Kidney glomerular epithelial cell (primary cell): ENCODE results near the gene RYR3.
"Not testable (repeated sequence)": the region's sequence is repeated elsewhere in the genome, so short reads cannot be mapped to it uniquely, and the experiment has no call there.

ENCODE experiments used
- DNase-seq: peaks from one replicate; lab custom pipeline; 2025; lab: John Stamatoyannopoulos, UW

The RYR3 gene

DNA sequence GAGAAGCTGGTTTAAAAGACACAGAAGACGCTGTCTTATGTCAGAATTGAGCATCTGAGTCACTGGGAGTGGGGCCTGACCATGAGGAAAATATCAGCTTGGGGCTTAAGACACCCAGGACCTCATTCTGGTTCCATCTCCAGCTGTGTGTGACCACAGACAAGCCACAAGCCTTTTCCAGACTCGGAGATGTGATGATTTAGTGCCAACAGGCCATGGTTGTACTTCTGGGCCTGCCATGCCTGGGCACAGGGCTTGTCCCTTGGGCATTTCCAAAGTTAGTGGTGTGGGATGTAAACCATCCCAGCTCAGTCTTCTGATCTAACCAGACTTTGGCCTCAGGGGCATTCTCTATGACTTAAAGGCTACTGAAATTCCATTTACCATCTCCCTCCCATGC, 269.8 kb downstream of the RYR3 start:
- DNase-seq, result no peak

DNA sequence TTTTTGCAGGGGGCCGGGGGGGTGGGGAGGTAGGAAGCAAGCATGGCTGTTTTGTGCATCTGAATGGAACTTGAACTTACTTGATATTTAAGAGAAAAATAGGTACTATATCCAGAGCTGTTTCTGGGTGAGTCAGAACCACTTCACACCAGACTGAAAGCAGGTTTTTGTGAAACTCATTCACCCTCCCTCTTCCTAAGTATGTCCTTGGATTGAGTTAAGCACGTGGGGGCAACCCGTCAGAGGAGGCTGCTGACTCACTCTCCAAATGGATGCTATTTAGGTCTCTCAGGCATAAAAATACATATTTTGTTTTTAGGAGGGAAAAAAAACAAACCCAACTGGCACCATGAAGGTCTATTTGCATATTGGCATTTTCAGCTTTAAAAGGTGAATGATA, 270.3 kb downstream of the RYR3 start:
- peak; percentile 24 for DNase-seq

DNA sequence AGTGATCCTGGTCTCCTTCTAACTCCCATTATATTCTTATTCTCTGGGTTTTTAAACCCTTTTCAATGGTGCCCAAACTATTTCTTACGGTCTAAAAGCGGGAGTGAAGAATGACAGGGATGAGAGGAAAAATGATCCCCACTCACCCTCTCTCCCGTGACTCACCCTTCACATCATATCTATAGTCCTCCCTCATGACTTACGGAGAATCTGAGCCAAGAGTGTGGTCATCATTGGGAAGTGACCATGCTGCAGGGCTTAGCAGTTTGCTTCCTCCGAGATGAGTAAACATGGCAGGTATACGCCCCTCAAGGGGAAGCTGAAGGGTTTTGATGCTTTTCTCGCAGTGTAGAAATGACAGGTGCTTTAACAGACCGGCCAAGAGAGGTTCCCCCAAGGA, 274.0 kb downstream of the RYR3 start:
- DNase-seq, result peak; percentile 46

DNA sequence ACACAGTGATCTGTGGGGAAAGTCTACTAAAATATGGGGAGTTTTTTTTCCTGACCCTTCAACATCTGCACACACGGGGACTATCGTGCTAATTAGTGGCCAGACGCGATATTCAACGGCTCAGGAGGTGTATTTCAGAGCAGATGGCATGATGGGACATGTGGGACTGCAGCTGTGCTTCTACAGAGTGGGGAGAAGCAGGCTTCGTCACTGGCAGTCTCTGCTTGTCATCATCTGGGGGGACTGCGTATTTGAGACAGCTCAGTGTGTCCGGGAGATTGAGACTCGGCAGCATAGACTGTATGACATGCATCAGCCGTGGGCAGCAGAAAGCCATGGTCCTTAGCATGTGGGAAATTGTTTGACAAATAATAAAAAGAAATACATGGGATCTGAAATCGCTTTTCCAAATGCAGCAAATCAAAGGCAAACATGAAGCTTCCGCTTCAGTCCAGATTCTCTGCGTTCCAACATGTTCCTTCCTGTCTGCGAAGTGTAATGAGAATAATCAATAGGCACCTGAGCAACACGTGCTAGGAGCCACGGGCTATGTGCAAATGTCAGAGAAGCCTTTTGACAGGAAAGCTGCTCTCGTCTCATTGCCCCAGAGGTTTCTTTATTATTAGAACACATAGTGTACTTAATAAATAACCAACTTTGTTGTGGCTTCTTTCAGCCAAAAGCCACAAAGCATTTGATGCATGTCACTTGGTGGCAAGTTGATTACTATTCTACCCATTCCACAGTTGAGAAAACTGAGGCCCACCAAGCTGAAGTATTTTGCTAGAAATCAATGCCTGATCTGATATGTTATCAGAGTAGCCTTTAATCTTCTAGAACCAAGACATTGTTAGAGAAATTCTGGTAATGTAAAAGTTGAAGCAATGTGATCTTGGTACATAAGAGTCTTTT, 276.3 kb downstream of the RYR3 start:
- DNase-seq, result no peak

DNA sequence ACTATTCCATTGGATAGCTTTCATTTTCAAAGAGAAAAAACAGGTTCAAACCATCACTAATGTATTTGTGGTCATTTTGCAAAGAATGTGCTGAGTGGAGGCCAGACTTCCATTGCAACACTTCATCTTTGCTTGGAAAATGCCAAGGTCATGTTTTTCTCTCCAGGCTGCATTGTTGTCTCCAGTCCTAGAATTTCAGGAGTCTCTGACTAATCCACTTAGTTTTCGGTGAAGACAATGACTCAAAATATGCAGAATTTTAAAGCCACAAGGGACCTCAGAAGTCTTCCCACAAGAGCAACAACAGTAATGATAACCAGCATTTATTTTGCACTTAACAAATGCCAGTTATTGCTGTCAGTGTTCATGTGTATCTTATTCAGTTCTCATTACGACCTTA, 277.0 kb downstream of the RYR3 start:
- no peak for DNase-seq

DNA sequence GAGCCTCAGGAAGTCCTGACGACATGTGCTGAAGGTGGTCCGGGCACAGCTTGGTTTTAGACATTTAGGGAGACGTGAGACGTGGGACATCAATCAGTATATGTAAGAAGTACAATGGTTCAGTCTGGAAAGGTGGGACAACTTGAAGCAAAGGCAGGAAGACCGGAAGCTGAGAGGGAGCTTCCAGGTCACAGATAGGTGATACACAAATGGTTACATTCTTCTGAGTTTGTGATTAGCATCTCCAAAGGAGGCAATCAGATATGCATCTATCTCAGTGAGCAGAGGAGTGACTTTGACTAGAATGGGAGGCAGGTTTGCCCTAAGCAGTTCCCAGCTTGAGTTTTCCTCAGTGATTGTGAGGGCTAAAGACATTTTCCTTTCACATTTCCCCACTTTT, 282.1 kb downstream of the RYR3 start:
- no peak for DNase-seq

DNA sequence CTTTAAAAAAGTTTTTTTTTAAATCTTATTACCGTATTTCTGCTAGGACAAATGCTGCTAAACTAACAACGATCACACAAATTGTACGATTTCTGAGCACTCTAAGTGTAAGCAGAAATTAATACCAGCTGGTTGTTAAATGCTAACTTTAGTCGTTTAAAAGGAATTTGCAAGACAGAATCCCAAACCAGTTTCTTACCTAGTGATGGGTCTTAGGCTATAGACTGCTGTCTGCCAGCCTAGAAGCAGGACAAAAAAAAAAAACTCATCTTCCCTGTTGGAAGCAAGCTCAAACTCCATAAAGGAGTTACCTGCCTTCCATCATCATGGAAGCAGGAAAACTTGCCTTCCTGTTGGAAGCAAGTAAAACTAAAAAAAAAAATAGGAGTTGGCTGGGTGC, 287.6 kb downstream of the RYR3 start:
- DNase-seq, result not testable (repeated sequence)

DNA sequence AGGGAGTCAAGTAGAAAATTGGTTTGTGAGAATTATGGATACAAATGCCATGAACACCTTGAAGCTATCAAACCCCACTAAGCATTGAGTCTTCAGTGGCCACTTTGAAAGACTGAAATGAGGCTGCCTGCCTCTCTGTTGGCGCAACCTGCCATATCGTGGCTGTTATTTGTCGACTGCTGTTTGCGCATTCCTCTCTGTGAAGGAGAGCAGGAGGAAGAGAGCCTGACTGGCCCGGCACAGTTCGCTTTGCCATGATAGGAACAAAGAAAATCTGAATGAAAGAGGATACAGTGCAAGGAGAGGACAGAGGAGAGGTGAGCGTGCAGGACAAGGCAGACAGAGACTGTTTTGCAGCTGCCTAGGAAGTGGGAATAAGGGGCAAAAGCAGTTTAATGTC, 289.4 kb downstream of the RYR3 start:
- no peak for DNase-seq

DNA sequence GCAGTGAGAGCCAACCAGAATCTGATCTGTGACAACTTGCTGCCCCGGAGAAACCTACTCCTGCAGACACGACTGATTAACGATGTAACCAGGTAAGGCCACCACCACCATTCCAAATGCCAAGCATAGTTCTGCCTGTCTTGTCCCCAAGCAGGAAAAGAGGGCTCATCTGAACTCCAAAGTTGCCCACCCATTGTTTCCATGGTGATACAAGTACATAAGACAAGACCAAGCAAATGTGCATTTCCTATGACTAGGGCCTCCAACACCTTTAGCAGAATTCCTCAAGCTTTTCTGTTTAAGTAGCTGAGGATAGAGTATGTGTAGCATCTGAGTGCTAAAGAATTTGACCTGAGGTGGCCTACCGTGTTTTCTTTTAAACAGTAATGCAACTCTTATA, 290.7 kb downstream of the RYR3 start:
- no peak for DNase-seq

DNA sequence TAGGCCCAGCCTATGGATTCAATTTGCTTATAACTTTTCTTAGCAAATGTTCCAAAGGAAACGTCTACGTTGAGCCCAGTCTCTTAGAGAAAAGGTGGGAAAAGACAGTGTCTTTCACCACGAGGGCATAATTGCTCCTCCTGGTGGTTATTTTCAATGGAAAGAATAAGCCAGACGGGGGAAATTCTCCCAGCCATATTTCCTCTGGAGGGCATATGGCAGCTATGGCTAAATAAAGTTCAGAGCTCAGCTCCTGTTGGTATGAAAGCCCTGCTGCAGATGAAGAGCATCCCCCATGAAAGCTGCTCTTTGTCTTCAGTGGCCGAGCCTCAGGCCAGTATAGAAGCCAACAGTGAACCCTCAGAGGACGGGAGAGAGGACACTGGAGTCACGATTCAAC, 297.9 kb downstream of the RYR3 start:
- DNase-seq, result no peak

DNA sequence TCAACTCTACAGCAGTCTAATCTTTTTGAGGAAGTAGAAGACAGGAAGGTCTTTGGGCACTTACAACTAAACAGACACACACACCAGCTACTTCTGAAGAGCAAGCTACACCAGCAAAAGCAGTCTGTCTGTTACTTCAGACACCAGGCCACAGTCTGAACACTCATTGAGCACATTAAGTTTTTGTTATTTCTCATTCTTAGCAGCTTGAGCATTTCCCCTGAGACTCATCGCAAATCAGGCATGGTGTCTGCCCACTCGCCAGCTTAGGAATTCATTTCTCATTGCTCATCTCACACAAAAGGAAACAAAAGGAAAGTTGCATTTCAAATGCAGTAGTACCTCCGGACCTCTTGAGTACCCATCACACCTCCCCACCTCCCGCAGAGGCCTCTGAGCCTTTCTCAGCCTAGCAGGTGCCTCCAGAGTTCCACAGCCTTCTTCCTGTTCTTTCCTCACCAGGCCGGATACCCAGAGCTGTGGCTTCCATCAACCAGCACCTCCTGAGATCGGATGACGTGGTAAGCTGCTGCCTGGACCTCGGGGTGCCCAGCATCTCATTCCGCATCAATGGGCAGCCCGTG, 302.0 kb downstream of the RYR3 start:
- peak; percentile 86 for DNase-seq

DNA sequence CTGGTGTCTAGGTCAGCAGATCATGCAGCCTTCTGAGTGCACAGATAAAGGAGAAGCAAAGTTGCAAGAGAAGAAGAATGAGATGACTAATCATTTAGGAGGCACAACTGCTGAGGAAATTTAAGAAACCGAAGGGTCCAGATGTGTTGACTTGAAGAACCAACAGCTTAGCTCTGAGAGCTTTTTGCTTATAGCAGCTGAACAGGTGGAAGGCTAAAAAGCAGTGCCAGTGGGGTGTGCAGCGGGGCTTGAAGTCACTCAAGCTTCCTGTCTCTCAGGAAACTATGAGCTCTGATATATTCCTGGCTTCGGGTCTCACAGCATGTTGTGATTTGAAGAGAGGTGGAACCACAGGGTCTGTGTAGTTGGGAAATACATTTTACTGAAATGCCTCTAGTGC, 305.7 kb downstream of the RYR3 start:
- no peak for DNase-seq

DNA sequence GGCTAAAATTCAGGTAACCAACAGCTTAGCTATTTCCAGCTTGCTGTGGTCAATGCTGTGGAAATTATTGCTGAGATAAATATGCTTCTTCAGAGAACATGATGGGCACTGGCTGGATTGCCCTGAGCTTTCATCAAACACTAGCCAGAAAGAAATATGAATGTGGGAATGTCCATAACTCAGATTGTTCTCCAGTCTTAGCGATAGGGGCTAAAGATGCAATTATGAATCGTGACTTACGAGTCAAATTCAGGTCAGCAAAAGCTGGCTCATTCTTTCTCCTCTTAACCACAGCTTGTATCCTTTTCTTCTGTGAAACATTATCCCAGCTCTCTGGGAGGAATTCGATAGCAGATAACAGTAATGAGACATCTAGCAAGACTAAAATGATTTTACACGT, 307.6 kb downstream of the RYR3 start:
- DNase-seq, result peak; percentile 9

DNA sequence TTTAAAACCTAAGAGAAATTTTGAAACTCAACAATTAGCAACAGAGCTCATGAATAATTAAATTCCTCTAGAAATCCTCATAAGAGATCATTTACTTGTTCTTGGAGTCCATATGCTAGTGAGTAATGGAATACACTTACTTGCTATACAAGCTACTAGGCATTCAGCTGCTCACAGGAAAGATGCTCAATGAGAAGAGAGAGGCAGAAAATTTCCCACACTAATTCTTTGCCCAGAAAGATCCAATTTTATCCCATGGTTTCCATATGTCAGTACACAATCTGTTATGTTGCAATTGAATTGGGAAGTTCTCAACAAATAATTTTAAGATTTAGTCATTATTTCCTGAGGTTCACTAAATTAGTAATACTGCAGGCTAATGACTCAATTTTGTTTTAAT, 310.4 kb downstream of the RYR3 start:
- no peak for DNase-seq

DNA sequence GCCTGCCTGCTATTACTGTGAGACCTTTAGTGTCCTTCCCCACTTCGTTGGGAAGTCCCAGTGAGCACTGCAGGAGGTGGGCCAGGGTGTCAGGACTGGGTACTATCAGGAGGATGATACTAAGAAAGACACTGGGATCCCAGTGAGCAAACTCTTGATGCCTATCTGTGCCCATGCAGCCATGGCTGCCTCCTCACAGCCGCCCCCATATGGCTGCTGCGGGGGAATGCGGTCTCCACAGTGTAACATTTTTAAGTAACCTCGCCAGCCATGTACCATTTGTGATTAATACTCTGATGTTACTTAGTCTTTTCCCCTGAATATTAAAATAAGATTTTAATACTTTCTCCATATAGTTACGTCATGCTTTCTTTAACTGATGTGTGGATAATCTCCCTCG, 312.2 kb downstream of the RYR3 start:
- DNase-seq, result no peak

DNA sequence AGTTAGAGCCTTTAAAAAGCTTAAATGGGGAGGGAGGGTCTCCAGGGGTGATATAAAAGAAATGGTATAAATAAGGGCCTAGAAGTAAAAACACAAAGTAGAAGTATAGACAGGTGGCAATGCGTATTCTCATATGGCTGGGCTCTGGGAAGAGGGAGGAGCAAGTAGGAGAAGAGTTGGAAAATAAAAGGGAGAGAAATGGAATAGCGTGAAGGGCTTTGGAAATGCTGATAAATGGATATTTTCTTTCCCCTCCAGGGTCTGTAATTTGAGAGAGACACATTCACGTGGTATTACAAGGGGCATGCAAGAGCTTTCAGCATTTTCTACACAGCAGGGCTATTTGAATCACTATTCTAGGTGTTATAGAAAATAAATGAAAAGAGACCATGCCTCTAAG, 313.7 kb downstream of the RYR3 start:
- no peak for DNase-seq

DNA sequence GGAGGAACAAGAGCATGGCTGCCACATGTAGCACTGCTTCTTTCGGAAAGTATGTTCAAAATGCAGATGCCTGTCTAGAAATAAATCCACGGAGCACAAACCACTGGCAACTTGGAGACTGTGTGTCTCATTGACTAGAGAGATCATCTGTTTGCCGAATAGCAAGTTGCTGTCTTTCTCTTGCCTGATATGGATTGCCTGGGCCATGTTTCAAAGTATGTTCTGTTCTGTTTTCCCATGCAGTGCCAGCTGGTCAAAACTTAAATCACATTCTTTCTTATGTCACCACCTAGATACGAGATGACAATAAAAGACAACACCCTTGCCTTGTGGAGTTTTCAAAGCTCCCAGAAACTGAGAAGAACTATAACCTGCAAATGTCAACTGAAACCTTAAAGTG, 318.9 kb downstream of the RYR3 start:
- no peak for DNase-seq

DNA sequence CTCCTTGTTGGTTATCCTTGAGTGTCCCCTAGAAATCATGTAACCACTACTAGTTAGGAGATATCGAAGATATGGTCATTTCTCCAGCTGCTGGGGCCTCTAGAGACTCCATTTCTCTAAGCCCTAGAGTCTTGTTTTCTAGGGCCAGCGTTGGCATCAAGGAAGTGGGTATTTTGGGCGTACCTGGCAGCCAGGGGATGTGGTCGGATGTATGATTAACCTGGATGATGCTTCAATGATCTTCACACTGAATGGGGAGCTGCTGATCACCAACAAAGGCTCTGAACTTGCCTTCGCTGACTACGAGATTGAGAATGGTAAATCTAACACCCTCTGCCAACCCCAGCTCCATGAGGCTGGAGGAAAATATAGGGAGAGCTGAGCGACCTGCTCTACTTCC, 325.5 kb downstream of the RYR3 start:
- DNase-seq, result no peak

DNA sequence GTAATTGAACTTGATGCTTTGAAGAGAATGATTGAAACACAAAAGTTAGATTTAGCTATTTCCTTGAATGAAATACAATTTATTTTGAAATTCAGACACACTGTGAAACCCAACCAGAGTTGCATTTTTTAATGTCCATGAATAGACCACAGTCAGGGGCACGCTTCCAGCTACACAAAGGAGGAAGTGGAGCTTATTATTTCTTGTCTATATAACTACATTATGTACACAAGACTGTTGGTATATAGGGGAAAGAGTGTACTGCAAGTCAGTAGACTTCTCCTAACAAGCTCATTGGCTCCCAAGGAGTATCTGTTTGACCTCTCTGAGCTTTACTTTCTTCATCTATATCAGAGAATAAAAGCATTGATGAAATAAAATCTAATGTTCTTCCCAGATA, 326.2 kb downstream of the RYR3 start:
- no peak for DNase-seq

DNA sequence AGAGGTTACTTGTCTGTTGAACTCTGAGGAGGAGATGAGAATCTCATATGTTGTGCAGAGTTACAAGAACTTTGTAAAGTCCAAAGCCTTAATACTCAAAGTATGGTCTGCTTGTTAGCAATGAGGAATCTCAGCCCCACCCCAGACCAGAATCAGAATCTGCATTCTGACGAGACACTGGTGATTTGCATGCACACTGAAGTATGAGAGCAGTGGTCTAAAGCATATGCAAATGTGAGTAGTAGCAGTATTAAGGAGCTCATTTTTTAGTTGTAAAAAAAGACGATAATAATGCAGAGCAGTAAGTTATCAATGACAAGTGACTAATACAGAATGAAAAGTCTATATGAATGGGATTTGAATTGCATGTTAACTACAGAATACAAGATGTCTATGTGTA, 327.7 kb downstream of the RYR3 start:
- DNase-seq, result no peak

DNA sequence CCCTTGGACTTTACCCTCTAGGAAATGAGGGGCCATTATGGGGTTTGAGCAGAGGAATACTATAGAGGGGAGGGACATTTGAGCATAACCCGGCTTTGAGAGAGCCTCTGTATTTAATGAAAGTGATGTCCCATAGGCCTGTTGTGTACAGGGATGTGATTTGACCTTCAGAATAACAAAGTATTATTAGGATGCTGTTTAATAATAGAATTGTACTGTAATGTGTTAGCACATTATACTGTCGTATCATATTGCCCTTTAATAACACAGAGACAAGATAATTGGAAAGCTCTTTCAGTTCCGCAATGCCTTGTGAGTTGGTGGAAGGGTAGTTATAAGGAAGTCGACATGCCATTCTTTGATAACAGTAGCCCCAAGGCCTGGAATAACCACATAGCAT, 328.3 kb downstream of the RYR3 start:
- DNase-seq, result no peak

DNA sequence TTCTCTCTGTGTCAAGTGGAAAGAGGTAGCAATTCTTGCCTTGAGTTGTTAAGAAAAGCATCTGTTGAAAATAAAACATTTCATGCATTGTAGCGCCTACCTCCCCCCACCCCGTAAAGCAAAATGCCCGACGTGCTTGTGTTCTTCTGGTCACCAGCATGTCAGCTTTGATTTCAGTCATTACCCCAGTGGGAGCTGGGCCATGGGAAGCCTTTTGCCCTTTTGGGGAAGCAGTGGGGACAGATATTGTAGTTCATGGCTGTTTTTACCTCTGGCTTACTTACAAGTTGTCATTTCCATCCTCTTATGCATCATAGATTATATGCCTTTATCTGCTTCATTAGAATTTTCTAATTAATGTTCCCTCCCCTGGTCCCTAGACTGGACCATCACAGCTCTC, 328.7 kb downstream of the RYR3 start:
- DNase-seq, result no peak

DNA sequence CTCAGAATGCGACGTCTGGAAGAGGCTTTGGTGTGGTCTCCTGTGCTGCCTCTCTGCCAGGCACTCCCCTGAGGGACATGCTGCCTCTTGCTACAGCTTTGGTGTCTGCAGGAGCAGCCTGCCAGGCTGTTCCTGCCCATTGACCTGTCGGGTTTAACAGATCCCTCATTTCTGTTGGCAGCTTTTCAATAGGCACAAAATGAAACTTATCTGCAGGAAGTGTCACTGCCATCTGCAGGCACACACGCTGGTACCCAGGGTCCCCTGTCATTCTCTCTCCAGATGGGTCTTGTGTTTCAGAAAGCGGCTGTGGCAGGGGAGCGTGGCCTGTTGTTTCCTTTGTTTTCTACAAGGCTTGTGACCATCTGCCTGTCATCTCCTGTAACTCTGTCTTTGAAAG, 329.2 kb downstream of the RYR3 start:
- no peak for DNase-seq

DNA sequence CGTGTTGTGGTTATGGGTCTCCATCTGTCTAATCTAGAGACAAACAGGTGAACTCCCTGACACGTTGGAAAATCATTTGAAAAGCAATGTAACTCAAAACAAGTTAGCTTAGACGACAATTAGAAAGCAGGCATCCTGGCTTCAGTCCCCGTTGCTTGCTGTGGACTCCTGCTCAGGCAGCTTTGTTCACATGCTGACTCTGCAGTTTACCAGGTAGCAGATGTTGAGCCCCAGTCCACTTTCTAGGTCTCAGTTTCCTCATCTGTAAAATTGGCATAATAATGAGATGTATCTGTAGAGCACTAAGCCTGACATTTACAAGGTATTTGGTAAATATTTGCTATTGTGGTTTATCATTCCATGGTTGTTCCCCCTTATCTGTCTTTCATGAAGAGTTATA, 330.3 kb downstream of the RYR3 start:
- DNase-seq, result no peak
